Right ventricle myocardium superior (tissue), 1 donor: ENCODE data around the gene YEATS2. TPM values are rescaled to one million over a fixed set of nuclear protein-coding genes. Genes with fewer than 3 reads are reported as not detected.

Experiments used
- total RNA-seq: library from RNA; stranded (reverse); fragmentation: NEBNext Ultra II Directional; extraction: Animal tissue kit (Norgen Biotek cat#: 25700); gene quantifications from one replicate; pipeline ENCODE4 v1.2.1, GENCODE V29; 2021
- donor health status: DM: no; HTN: yes; CAD: no; lungs with severe emphysema.

Gene YEATS2
- total RNA-seq, 1 donor from 2014 or later, result 7.7 TPM

Other genes with a start within 250 kb of the YEATS2 start
- 0.65 TPM for gene KLHL6, start 142.1 kb upstream of the YEATS2 start, total RNA-seq
- gene KLHL24, start 62.2 kb upstream of the YEATS2 start, total RNA-seq, result 249 TPM
- gene MAP6D1, start 127.8 kb downstream of the YEATS2 start, total RNA-seq, result 3.0 TPM
- gene PARL, start 187.1 kb downstream of the YEATS2 start, total RNA-seq, result 57.2 TPM